OCI-LY1 (cell line): Measurements from ENCODE around the gene GMNN.
"Not testable (repeated sequence)": the region's sequence is repeated elsewhere in the genome, so short reads cannot be mapped to it uniquely, and the experiment has no call there.

Experiments
- EZH2 ChIP-seq: fragments of 200-600 bp; sonication (generic), shearing (Covaris generic); IDR thresholded peaks from 2 replicates; pipeline ENCODE4 v1.8.0; 2017; ENCODE audit warnings: borderline replicate concordance, mixed run types, mild to moderate bottlenecking, antibody characterized with exemption, low read length, moderate library complexity, mixed read lengths
- TF ChIP-seq, protein P1 (sequence below): fragments of 200-600 bp; sonication (generic), shearing (Covaris generic); IDR thresholded peaks from 2 replicates; pipeline ENCODE4 v1.5.1; 2017; ENCODE audit warnings: mild to moderate bottlenecking, antibody characterized with exemption, low read length, moderate library complexity, mixed read lengths

GRCh38 chr6:24764833-24765828 lies 9.6 kb upstream of the GMNN start:
- not testable (repeated sequence) for TF ChIP-seq EZH2
- TF ChIP-seq, protein P1, sequence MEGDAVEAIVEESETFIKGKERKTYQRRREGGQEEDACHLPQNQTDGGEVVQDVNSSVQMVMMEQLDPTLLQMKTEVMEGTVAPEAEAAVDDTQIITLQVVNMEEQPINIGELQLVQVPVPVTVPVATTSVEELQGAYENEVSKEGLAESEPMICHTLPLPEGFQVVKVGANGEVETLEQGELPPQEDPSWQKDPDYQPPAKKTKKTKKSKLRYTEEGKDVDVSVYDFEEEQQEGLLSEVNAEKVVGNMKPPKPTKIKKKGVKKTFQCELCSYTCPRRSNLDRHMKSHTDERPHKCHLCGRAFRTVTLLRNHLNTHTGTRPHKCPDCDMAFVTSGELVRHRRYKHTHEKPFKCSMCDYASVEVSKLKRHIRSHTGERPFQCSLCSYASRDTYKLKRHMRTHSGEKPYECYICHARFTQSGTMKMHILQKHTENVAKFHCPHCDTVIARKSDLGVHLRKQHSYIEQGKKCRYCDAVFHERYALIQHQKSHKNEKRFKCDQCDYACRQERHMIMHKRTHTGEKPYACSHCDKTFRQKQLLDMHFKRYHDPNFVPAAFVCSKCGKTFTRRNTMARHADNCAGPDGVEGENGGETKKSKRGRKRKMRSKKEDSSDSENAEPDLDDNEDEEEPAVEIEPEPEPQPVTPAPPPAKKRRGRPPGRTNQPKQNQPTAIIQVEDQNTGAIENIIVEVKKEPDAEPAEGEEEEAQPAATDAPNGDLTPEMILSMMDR, result not testable (repeated sequence)
